Measurements from ENCODE around the gene NFATC2.

DNA sequence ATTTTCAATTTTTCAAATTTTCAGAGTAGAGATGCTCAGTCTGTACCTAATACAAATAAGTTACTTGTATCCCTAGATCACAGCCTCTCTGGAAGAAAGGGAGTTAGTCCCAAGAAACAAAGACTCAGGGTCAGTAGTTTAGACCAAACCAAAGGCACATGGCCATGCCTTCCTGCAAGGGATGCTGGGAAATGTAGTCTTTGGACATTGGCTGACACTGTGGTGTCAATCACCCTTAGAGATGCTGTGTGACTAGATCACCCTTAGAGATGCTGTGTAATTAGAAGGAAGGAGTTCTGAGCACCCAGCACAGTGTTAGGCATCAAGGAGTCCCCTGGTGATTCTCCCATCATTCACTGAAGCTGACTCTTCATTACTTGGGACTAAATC lies 202.1 kb downstream of the NFATC2 start:
- TF ChIP-seq, protein P1, sequence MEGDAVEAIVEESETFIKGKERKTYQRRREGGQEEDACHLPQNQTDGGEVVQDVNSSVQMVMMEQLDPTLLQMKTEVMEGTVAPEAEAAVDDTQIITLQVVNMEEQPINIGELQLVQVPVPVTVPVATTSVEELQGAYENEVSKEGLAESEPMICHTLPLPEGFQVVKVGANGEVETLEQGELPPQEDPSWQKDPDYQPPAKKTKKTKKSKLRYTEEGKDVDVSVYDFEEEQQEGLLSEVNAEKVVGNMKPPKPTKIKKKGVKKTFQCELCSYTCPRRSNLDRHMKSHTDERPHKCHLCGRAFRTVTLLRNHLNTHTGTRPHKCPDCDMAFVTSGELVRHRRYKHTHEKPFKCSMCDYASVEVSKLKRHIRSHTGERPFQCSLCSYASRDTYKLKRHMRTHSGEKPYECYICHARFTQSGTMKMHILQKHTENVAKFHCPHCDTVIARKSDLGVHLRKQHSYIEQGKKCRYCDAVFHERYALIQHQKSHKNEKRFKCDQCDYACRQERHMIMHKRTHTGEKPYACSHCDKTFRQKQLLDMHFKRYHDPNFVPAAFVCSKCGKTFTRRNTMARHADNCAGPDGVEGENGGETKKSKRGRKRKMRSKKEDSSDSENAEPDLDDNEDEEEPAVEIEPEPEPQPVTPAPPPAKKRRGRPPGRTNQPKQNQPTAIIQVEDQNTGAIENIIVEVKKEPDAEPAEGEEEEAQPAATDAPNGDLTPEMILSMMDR (IDR thresholded peaks at IDR 0.05), result no peak
- TF ChIP-seq POLR2A (IDR thresholded peaks at IDR 0.05) (no peak), POLR2AphosphoS5 (IDR thresholded peaks at IDR 0.05) (no peak)
